ENCODE results near the gene VEGFD.

Gene VEGFD

DNA sequence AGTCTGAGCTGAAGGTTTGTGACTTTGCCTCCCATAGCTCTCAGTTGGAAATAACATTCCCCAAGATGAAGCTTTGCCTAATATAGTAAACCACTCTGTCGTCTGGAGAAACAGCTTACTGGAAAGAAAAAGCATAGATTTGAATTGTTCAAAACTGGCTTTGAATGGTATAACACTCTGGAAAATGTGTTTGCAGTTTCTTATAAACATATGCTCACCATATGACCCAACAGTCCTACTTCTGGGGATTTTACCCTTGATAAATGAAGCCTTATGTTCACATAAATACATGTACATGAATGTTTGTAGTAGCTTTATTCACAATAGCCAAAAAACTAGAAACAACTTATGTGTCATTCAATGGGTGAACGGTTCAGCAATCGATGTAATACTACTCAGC lies 10.2 kb downstream of the VEGFD start (continued):
- TF ChIP-seq ZNF561 (tag by site-specific recombination; IDR thresholded peaks at IDR 0.05; ENCODE audit: borderline replicate concordance), result no peak

DNA sequence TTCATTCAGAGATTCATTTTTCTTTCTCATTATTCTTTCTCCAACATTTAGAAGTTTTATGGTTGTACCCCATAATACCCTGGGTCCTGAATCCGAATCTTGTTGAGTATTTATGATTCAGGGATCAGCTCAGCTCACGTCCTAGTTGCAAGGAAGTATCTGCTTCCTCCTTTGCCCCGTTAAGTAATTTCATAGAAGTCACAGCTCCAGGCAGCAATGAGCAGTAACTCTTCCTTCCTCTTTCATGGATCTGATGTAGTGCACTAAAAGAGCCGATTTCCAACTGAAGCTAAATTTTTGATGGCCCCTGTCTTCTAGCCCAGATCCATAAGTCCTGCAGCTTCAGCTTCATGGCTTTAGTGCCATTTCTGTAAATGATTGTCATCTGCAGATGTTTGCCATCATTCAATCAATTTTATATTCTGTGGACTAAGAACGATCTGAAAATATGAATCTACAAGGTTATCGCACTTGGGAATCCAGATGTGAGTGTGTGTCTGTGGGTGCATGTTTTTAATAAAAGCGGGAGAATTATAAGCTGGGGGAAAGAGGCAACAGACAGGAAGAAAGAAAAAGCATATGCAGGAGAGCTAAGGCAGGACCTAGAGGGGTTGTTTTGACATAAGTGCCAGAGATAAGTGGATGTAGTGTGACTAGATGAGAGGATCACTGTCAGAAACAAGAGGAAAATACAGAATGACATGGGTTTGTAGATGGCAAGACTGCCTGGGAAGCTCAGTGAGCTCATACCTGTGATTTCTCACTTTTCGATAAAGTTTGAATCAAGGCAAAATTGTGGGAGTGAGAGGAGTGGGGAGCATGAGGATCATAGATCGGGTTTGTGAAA lies 17.5 kb downstream of the VEGFD start:
- TF ChIP-seq, protein P1, sequence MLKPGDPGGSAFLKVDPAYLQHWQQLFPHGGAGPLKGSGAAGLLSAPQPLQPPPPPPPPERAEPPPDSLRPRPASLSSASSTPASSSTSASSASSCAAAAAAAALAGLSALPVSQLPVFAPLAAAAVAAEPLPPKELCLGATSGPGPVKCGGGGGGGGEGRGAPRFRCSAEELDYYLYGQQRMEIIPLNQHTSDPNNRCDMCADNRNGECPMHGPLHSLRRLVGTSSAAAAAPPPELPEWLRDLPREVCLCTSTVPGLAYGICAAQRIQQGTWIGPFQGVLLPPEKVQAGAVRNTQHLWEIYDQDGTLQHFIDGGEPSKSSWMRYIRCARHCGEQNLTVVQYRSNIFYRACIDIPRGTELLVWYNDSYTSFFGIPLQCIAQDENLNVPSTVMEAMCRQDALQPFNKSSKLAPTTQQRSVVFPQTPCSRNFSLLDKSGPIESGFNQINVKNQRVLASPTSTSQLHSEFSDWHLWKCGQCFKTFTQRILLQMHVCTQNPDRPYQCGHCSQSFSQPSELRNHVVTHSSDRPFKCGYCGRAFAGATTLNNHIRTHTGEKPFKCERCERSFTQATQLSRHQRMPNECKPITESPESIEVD (tag by site-specific recombination; IDR thresholded peaks at IDR 0.05), result no peak
- TF ChIP-seq ZNF626 (tag by site-specific recombination; IDR thresholded peaks at IDR 0.05) (no peak), KLF10 (tag by site-specific recombination; IDR thresholded peaks at IDR 0.05) (no peak), ZNF596 (tag by site-specific recombination; IDR thresholded peaks at IDR 0.05) (no peak), ZNF157 (tag by site-specific recombination; IDR thresholded peaks at IDR 0.05) (no peak), OSR2 (tag by site-specific recombination; IDR thresholded peaks at IDR 0.05) (no peak), ZNF404 (tag by site-specific recombination; IDR thresholded peaks at IDR 0.05) (no peak), ZNF202 (tag by site-specific recombination; IDR thresholded peaks at IDR 0.05; ENCODE audit: borderline replicate concordance) (no peak), ZNF707 (tag by site-specific recombination; IDR thresholded peaks at IDR 0.05) (no peak), ZNF266 (tag by site-specific recombination; IDR thresholded peaks at IDR 0.05; ENCODE audit: low read depth) (no peak)
- TF ChIP-seq, protein P2, sequence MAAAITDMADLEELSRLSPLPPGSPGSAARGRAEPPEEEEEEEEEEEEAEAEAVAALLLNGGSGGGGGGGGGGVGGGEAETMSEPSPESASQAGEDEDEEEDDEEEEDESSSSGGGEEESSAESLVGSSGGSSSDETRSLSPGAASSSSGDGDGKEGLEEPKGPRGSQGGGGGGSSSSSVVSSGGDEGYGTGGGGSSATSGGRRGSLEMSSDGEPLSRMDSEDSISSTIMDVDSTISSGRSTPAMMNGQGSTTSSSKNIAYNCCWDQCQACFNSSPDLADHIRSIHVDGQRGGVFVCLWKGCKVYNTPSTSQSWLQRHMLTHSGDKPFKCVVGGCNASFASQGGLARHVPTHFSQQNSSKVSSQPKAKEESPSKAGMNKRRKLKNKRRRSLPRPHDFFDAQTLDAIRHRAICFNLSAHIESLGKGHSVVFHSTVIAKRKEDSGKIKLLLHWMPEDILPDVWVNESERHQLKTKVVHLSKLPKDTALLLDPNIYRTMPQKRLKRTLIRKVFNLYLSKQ (tag by site-specific recombination; IDR thresholded peaks at IDR 0.05; ENCODE audit: borderline replicate concordance), result no peak
- TF ChIP-seq, protein P3, sequence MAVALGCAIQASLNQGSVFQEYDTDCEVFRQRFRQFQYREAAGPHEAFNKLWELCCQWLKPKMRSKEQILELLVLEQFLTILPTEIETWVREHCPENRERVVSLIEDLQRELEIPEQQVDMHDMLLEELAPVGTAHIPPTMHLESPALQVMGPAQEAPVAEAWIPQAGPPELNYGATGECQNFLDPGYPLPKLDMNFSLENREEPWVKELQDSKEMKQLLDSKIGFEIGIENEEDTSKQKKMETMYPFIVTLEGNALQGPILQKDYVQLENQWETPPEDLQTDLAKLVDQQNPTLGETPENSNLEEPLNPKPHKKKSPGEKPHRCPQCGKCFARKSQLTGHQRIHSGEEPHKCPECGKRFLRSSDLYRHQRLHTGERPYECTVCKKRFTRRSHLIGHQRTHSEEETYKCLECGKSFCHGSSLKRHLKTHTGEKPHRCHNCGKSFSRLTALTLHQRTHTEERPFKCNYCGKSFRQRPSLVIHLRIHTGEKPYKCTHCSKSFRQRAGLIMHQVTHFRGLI (tag by site-specific recombination; IDR thresholded peaks at IDR 0.05), result no peak
- ChIA-PET POLR2A (no interaction called here), CTCF (interaction anchor here (0.6 to 1.6 kb wide), 9 partner anchors 11 to 1295 kb away, joined by 3 to 7 read pairs (median 4); partner anchors contain the start of gene VEGFD)
- Histone ChIP-seq H3K27ac (ENCODE audit: extremely low read depth, low read depth, low read length) (no peak overlapping the region), H3K9me3 (ENCODE audit: control insufficient read depth, insufficient read depth, low read depth, low read length) (no peaks in the 10 kb centered on the region), H3K36me3 (ENCODE audit: control insufficient read depth in 2 of 2, insufficient read depth in 1 of 2, low read length in 2 of 2) (no peaks in the 10 kb centered on the region), H3K4me3 (ENCODE audit: low read depth, low read length) (no peak overlapping the region), H3K4me1 (ENCODE audit: control insufficient read depth, insufficient read depth, low read length) (no peaks in the 10 kb centered on the region)

DNA sequence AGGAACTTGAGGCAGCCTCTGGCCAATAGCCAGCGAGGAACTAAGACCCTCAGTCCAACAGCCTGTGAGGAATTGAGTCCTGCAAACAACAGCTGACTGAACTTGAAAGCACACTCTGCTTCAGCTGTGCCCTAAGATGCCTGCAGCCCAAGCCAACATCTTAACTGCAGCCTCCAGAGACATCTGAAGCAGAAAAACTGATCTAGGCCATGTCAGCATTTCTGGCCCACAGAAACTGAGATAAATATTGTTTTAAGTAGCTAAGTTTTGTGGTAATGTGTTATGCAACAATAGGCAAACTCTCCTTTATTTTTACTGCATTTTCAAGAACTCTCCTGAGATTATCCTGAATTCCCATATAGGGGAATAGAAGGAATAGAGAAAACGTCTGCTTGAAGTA lies 24.5 kb downstream of the VEGFD start:
- no peaks in the 10 kb centered on the region for H3K4me1 ChIP-seq (ENCODE audit: control insufficient read depth, insufficient read depth, low read length)
- CTCF ChIA-PET, result interaction anchor here (1.1 to 5.2 kb wide), 2 partner anchors 11 to 107 kb away, joined by 7 to 33 read pairs; no protein-coding TSS in a partner anchor
- no peaks in the 10 kb centered on the region for H3K9me3 ChIP-seq (ENCODE audit: control insufficient read depth, insufficient read depth, low read depth, low read length)
- TF ChIP-seq ZNF514 (tag by site-specific recombination; IDR thresholded peaks at IDR 0.05), result no peak
- no peak for TF ChIP-seq ZSCAN23 (tag by site-specific recombination; IDR thresholded peaks at IDR 0.05)
- no peak for TF ChIP-seq BCL11B (tag by site-specific recombination; IDR thresholded peaks at IDR 0.05; ENCODE audit: low read depth)
- TF ChIP-seq, protein P4, sequence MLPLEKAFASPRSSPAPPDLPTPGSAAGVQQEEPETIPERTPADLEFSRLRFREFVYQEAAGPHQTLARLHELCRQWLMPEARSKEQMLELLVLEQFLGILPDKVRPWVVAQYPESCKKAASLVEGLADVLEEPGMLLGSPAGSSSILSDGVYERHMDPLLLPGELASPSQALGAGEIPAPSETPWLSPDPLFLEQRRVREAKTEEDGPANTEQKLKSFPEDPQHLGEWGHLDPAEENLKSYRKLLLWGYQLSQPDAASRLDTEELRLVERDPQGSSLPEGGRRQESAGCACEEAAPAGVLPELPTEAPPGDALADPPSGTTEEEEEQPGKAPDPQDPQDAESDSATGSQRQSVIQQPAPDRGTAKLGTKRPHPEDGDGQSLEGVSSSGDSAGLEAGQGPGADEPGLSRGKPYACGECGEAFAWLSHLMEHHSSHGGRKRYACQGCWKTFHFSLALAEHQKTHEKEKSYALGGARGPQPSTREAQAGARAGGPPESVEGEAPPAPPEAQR (tag by site-specific recombination; IDR thresholded peaks at IDR 0.05), result no peak
- TF ChIP-seq ZNF140 (tag by site-specific recombination; IDR thresholded peaks at IDR 0.05), result no peak
- no peak for TF ChIP-seq HOXA7 (CRISPR knock-in tag; IDR thresholded peaks at IDR 0.05; ENCODE audit: borderline replicate concordance)
- no peak for TF ChIP-seq ZNF133 (tag by site-specific recombination; IDR thresholded peaks at IDR 0.05)
- no peak for TF ChIP-seq SALL2 (tag by site-specific recombination; IDR thresholded peaks at IDR 0.05; ENCODE audit: borderline replicate concordance)
- POLR2A ChIA-PET, result no interaction called here
- no peak overlapping the region for H3K27ac ChIP-seq (ENCODE audit: extremely low read depth, low read depth, low read length)
- H3K36me3 ChIP-seq (ENCODE audit: control insufficient read depth in 2 of 2, insufficient read depth in 1 of 2, low read length in 2 of 2), result no peaks in the 10 kb centered on the region
- no peak overlapping the region for H3K4me3 ChIP-seq (ENCODE audit: low read depth, low read length)

Data from HEK293 (cell line).